ENCODE measurements around the gene NHS. TPM values are rescaled to one million over a fixed set of nuclear protein-coding genes. Genes with fewer than 3 reads are reported as not detected.

NHS gene
- total RNA-seq, 1 donor from 2014 or later = 8.3 TPM

GRCh38 chrX:17732138-17732783 is 357.3 kb downstream of the NHS start:
- TF ChIP-seq CTCF (IDR thresholded peaks at IDR 0.05; ENCODE audit: unreplicated experiment) = no peak
- Mint-ChIP-seq H3K27ac (no peak overlapping the region), H3K4me1 (peaks cover 2% of the 10 kb centered on the region), H3K9me3 (no peaks in the 10 kb centered on the region), H3K36me3 (peaks cover 2% of the 10 kb centered on the region), H3K27me3 (ENCODE audit: low read depth) (no peaks in the 10 kb centered on the region), H3K4me3 (no peak overlapping the region)
- DNase-seq (ENCODE audit: low spot score in 2 of 2, unreplicated experiment in 2 of 2) = no peak

GRCh38 chrX:17735406-17735805 is 360.4 kb downstream of the NHS start:
- TF ChIP-seq CTCF (IDR thresholded peaks at IDR 0.05; ENCODE audit: unreplicated experiment) = no peak
- peak overlapping the region; percentile 3 for H3K27ac Mint-ChIP-seq
- no peaks in the 10 kb centered on the region for H3K9me3 Mint-ChIP-seq
- DNase-seq (ENCODE audit: low spot score in 2 of 2, unreplicated experiment in 2 of 2) = no peak
- no peak overlapping the region for H3K4me3 Mint-ChIP-seq
- no peaks in the 10 kb centered on the region for H3K36me3 Mint-ChIP-seq
- H3K27me3 Mint-ChIP-seq (ENCODE audit: low read depth) = no peaks in the 10 kb centered on the region
- peaks cover 14% of the 10 kb centered on the region for H3K4me1 Mint-ChIP-seq

GRCh38 chrX:17736478-17736855 is 361.5 kb downstream of the NHS start:
- H3K4me1 Mint-ChIP-seq = peaks cover 14% of the 10 kb centered on the region
- H3K27me3 Mint-ChIP-seq (ENCODE audit: low read depth) = no peaks in the 10 kb centered on the region
- peak overlapping the region; percentile 65 for H3K4me3 Mint-ChIP-seq
- H3K27ac Mint-ChIP-seq = peak overlapping the region; percentile 81
- H3K36me3 Mint-ChIP-seq = no peaks in the 10 kb centered on the region
- no peak for TF ChIP-seq CTCF (IDR thresholded peaks at IDR 0.05; ENCODE audit: unreplicated experiment)
- no peak for DNase-seq (ENCODE audit: low spot score in 2 of 2, unreplicated experiment in 2 of 2)
- H3K9me3 Mint-ChIP-seq = no peaks in the 10 kb centered on the region

- Mint-ChIP-seq H3K27me3 (ENCODE audit: low read depth) (no peaks in the 10 kb centered on the region), H3K9me3 (no peaks in the 10 kb centered on the region), H3K4me1 (peaks cover 14% of the 10 kb centered on the region), H3K27ac (peak within 1 kb of the TSS; percentile 87), H3K4me3 (peak within 1 kb of the TSS; percentile 75), H3K36me3 (no peaks in the 10 kb centered on the region)
- peak; percentile 92 to 94 for DNase-seq (ENCODE audit: low spot score in 2 of 2, unreplicated experiment in 2 of 2)
- TF ChIP-seq CTCF (IDR thresholded peaks at IDR 0.05; ENCODE audit: unreplicated experiment) = no peak
These were observed 362.1 kb downstream of the NHS start, which contains the start of gene SCML1 for GRCh38 chrX:17736856-17737709. SCML1 (plus strand) TSS chrX:17737493; CDS start chrX:17744187, 6,694 bp downstream.

- Mint-ChIP-seq H3K27ac (peak overlapping the region; percentile 87), H3K36me3 (no peaks in the 10 kb centered on the region), H3K27me3 (ENCODE audit: low read depth) (no peaks in the 10 kb centered on the region), H3K4me3 (peak overlapping the region; percentile 75), H3K4me1 (peaks cover 14% of the 10 kb centered on the region), H3K9me3 (no peaks in the 10 kb centered on the region)
- no peak for DNase-seq (ENCODE audit: low spot score in 2 of 2, unreplicated experiment in 2 of 2)
- TF ChIP-seq CTCF (IDR thresholded peaks at IDR 0.05; ENCODE audit: unreplicated experiment) = no peak
These were observed 362.6 kb downstream of the NHS start for GRCh38 chrX:17737710-17737985.

Measured in mesothelial cell of epicardium (in vitro differentiated cells).